Measurements from ENCODE around the gene TEX2. TPM values are rescaled to one million over a fixed set of nuclear protein-coding genes. Genes with fewer than 3 reads are reported as not detected.
A peak's percentile ranks its signal among the peaks of the same experiment; 100 is the strongest.

The TEX2 gene
- total RNA-seq (10 to 100 TPM; 21.9 to 22.0 TPM), polyA plus RNA-seq (6.5 TPM)

GRCh38 chr17:64263000-64263766, at the start of gene TEX2:
TEX2 (minus strand) TSS chr17:64263260; CDS start chr17:64214217, 49,043 bp downstream.
- Mint-ChIP-seq H3K27me3 (peaks cover 7 to 16% of the 10 kb centered on the region in 2 donors), H3K36me3 (peaks cover 0 to 8% (median 0%) of the 10 kb centered on the region in 3 donors), H3K27ac (peak within 1 kb of the TSS; percentile 87 to 99 (median 95)), H3K4me1 (peaks cover 24 to 44% (median 32%) of the 10 kb centered on the region in 3 donors), H3K9me3 (no peaks in the 10 kb centered on the region), H3K4me3 (peak within 1 kb of the TSS; percentile 90 to 97 (median 95))
- peak within 1 kb of the TSS; percentile 88 for H3K4me3 ChIP-seq (ENCODE audit: low read length)
- H3K4me1 ChIP-seq (ENCODE audit: insufficient read depth, low read length), result peaks cover 32% of the 10 kb centered on the region
- H3K27ac ChIP-seq (ENCODE audit: low read depth, low read length), result peak within 1 kb of the TSS; percentile 68
- H3K36me3 ChIP-seq (ENCODE audit: insufficient read depth, low read length), result no peaks in the 10 kb centered on the region
- DNase-seq, result peak; percentile 81 to 90 (median 83)
- H3K27me3 ChIP-seq (ENCODE audit: insufficient read depth, low read length, poor library complexity, severe bottlenecking), result no peaks in the 10 kb centered on the region
- POLR2A ChIA-PET, result interaction anchor here (0.6 to 2.2 kb wide), 6 partner anchors 69 to 1288 kb away, joined by 3 to 13 read pairs (median 4); no protein-coding TSS in a partner anchor
- H3K9me3 ChIP-seq (ENCODE audit: low read length), result no peaks in the 10 kb centered on the region
- CTCF ChIA-PET, result interaction anchor here (0.6 kb wide), 1 partner anchor 117 kb away, joined by 3 read pairs; no protein-coding TSS in a partner anchor

- Mint-ChIP-seq H3K4me1 (peaks cover 0 to 3% (median 0%) of the 10 kb centered on the region in 3 donors), H3K4me3 (no peak overlapping the region), H3K27ac (no peak overlapping the region), H3K27me3 (peaks cover 0 to 3% of the 10 kb centered on the region in 2 donors), H3K36me3 (no peaks in the 10 kb centered on the region), H3K9me3 (no peaks in the 10 kb centered on the region)
- Histone ChIP-seq H3K27me3 (ENCODE audit: insufficient read depth, low read length, poor library complexity, severe bottlenecking) (no peaks in the 10 kb centered on the region), H3K36me3 (ENCODE audit: insufficient read depth, low read length) (no peaks in the 10 kb centered on the region), H3K4me1 (ENCODE audit: insufficient read depth, low read length) (no peaks in the 10 kb centered on the region), H3K9me3 (ENCODE audit: low read length) (no peaks in the 10 kb centered on the region), H3K27ac (ENCODE audit: low read depth, low read length) (no peak overlapping the region), H3K4me3 (ENCODE audit: low read length) (no peak overlapping the region)
- CTCF ChIA-PET, result interaction anchor here (2.0 to 2.2 kb wide), 2 partner anchors 12 to 110 kb away, joined by 5 to 14 read pairs; no protein-coding TSS in a partner anchor
- no peak for DNase-seq
- POLR2A ChIA-PET, result no interaction called here
These were observed 46.6 kb upstream of the TEX2 start for GRCh38 chr17:64309710-64310109.

- CTCF ChIA-PET, result interaction anchor here (2.0 to 2.2 kb wide), 2 partner anchors 12 to 111 kb away, joined by 5 to 14 read pairs; no protein-coding TSS in a partner anchor
- POLR2A ChIA-PET, result no interaction called here
- H3K36me3 ChIP-seq (ENCODE audit: insufficient read depth, low read length), result no peaks in the 10 kb centered on the region
- H3K9me3 ChIP-seq (ENCODE audit: low read length), result no peaks in the 10 kb centered on the region
- H3K4me1 ChIP-seq (ENCODE audit: insufficient read depth, low read length), result no peaks in the 10 kb centered on the region
- DNase-seq, result no peak
- H3K27me3 Mint-ChIP-seq, result peaks cover 0 to 3% of the 10 kb centered on the region in 2 donors
- H3K9me3 Mint-ChIP-seq, result no peaks in the 10 kb centered on the region
- H3K27ac ChIP-seq (ENCODE audit: low read depth, low read length), result no peak overlapping the region
- H3K27me3 ChIP-seq (ENCODE audit: insufficient read depth, low read length, poor library complexity, severe bottlenecking), result no peaks in the 10 kb centered on the region
- no peak overlapping the region for H3K4me3 Mint-ChIP-seq
- peaks cover 0 to 3% (median 0%) of the 10 kb centered on the region in 3 donors for H3K4me1 Mint-ChIP-seq
- no peak overlapping the region for H3K4me3 ChIP-seq (ENCODE audit: low read length)
- H3K36me3 Mint-ChIP-seq, result no peaks in the 10 kb centered on the region
- no peak overlapping the region for H3K27ac Mint-ChIP-seq
These were observed 46.0 kb upstream of the TEX2 start for GRCh38 chr17:64309021-64309420.

- Mint-ChIP-seq H3K9me3 (no peaks in the 10 kb centered on the region), H3K4me1 (peaks cover 0 to 3% (median 0%) of the 10 kb centered on the region in 3 donors), H3K27me3 (peaks cover 0 to 3% of the 10 kb centered on the region in 2 donors)
These were observed 43.9 kb upstream of the TEX2 start for GRCh38 chr17:64306850-64307463.

GRCh38 chr17:64304551-64304950, 41.5 kb upstream of the TEX2 start:
- Mint-ChIP-seq H3K4me1 (peaks cover 0 to 3% (median 0%) of the 10 kb centered on the region in 3 donors), H3K27me3 (peaks cover 4 to 9% of the 10 kb centered on the region in 2 donors), H3K27ac (no peak overlapping the region), H3K4me3 (no peak overlapping the region), H3K9me3 (no peaks in the 10 kb centered on the region), H3K36me3 (no peaks in the 10 kb centered on the region)
- ChIA-PET CTCF (interaction anchor here (1.3 to 3.8 kb wide), 3 partner anchors 16 to 116 kb away, joined by 5 to 33 read pairs (median 10); no protein-coding TSS in a partner anchor), POLR2A (no interaction called here)
- no peak overlapping the region for H3K4me3 ChIP-seq (ENCODE audit: low read length)
- H3K36me3 ChIP-seq (ENCODE audit: insufficient read depth, low read length), result no peaks in the 10 kb centered on the region
- no peak overlapping the region for H3K27ac ChIP-seq (ENCODE audit: low read depth, low read length)
- no peaks in the 10 kb centered on the region for H3K9me3 ChIP-seq (ENCODE audit: low read length)
- H3K4me1 ChIP-seq (ENCODE audit: insufficient read depth, low read length), result no peaks in the 10 kb centered on the region
- no peak for DNase-seq
- H3K27me3 ChIP-seq (ENCODE audit: insufficient read depth, low read length, poor library complexity, severe bottlenecking), result no peaks in the 10 kb centered on the region

More at GRCh38 chr17:64306850-64307463, 43.9 kb upstream of the TEX2 start:
- CTCF ChIA-PET, result interaction anchor here (0.8 to 2.5 kb wide), 5 partner anchors 11 to 114 kb away, joined by 3 to 23 read pairs (median 3); no protein-coding TSS in a partner anchor
- no peak overlapping the region for H3K27ac Mint-ChIP-seq
- Histone ChIP-seq H3K27ac (ENCODE audit: low read depth, low read length) (no peak overlapping the region), H3K36me3 (ENCODE audit: insufficient read depth, low read length) (no peaks in the 10 kb centered on the region), H3K4me3 (ENCODE audit: low read length) (no peak overlapping the region), H3K27me3 (ENCODE audit: insufficient read depth, low read length, poor library complexity, severe bottlenecking) (no peaks in the 10 kb centered on the region), H3K4me1 (ENCODE audit: insufficient read depth, low read length) (no peaks in the 10 kb centered on the region), H3K9me3 (ENCODE audit: low read length) (no peaks in the 10 kb centered on the region)
- DNase-seq, result peak; percentile 51 to 76 (median 58)
- no peaks in the 10 kb centered on the region for H3K36me3 Mint-ChIP-seq
- POLR2A ChIA-PET, result no interaction called here
- no peak overlapping the region for H3K4me3 Mint-ChIP-seq

GRCh38 chr17:64300699-64300965, 37.6 kb upstream of the TEX2 start:
- POLR2A ChIA-PET, result no interaction called here
- Mint-ChIP-seq H3K27me3 (peaks cover 6 to 9% of the 10 kb centered on the region in 2 donors), H3K4me3 (no peak overlapping the region), H3K36me3 (no peaks in the 10 kb centered on the region), H3K27ac (no peak overlapping the region), H3K9me3 (no peaks in the 10 kb centered on the region), H3K4me1 (no peaks in the 10 kb centered on the region)
- Histone ChIP-seq H3K36me3 (ENCODE audit: insufficient read depth, low read length) (no peaks in the 10 kb centered on the region), H3K9me3 (ENCODE audit: low read length) (no peaks in the 10 kb centered on the region), H3K4me1 (ENCODE audit: insufficient read depth, low read length) (no peaks in the 10 kb centered on the region), H3K27me3 (ENCODE audit: insufficient read depth, low read length, poor library complexity, severe bottlenecking) (no peaks in the 10 kb centered on the region), H3K4me3 (ENCODE audit: low read length) (no peak overlapping the region), H3K27ac (ENCODE audit: low read depth, low read length) (no peak overlapping the region)
- CTCF ChIA-PET, result interaction anchor here (0.7 to 1.4 kb wide), 2 partner anchors 73 to 119 kb away, joined by 4 read pairs; no protein-coding TSS in a partner anchor
- no peak for DNase-seq

GRCh38 chr17:64297467-64298088, 34.5 kb upstream of the TEX2 start:
- Mint-ChIP-seq H3K4me1 (no peaks in the 10 kb centered on the region), H3K4me3 (no peak overlapping the region), H3K27me3 (peaks cover 10 to 12% of the 10 kb centered on the region in 2 donors), H3K27ac (no peak overlapping the region), H3K9me3 (no peaks in the 10 kb centered on the region), H3K36me3 (no peaks in the 10 kb centered on the region)
- H3K36me3 ChIP-seq (ENCODE audit: insufficient read depth, low read length), result no peaks in the 10 kb centered on the region
- H3K27me3 ChIP-seq (ENCODE audit: insufficient read depth, low read length, poor library complexity, severe bottlenecking), result no peaks in the 10 kb centered on the region
- no peak for DNase-seq
- H3K4me1 ChIP-seq (ENCODE audit: insufficient read depth, low read length), result no peaks in the 10 kb centered on the region
- no peak overlapping the region for H3K4me3 ChIP-seq (ENCODE audit: low read length)
- H3K27ac ChIP-seq (ENCODE audit: low read depth, low read length), result no peak overlapping the region
- no peaks in the 10 kb centered on the region for H3K9me3 ChIP-seq (ENCODE audit: low read length)
- ChIA-PET POLR2A (no interaction called here), CTCF (no interaction called here)

All from CD8-positive, alpha-beta memory T cell (primary cell).